Measurements from ENCODE around the gene FAF2.
"Not testable (repeated sequence)": the region's sequence is repeated elsewhere in the genome, so short reads cannot be mapped to it uniquely, and the experiment has no call there.

Gene FAF2

GRCh38 chr5:176418251-176418650, 29.9 kb upstream of the FAF2 start:
- no peak for DNase-seq (ENCODE audit: low read depth, low spot score)

- no peak for DNase-seq (ENCODE audit: low read depth, low spot score)
Measured at GRCh38 chr5:176420086-176420485, 28.1 kb upstream of the FAF2 start.

GRCh38 chr5:176420972-176421544, 27.1 kb upstream of the FAF2 start:
- DNase-seq (ENCODE audit: low read depth, low spot score): no peak

- no peak for DNase-seq (ENCODE audit: low read depth, low spot score)
Measured at GRCh38 chr5:176424181-176424580, 24.0 kb upstream of the FAF2 start.

- DNase-seq (ENCODE audit: low read depth, low spot score): no peak
Measured at GRCh38 chr5:176425138-176425537, 23.0 kb upstream of the FAF2 start.

- no peak for DNase-seq (ENCODE audit: low read depth, low spot score)
Measured at GRCh38 chr5:176425791-176426190, 22.4 kb upstream of the FAF2 start.

GRCh38 chr5:176426876-176427275, 21.3 kb upstream of the FAF2 start:
- DNase-seq (ENCODE audit: low read depth, low spot score): no peak

GRCh38 chr5:176427971-176428370, 20.2 kb upstream of the FAF2 start:
- no peak for DNase-seq (ENCODE audit: low read depth, low spot score)

- no peak for DNase-seq (ENCODE audit: low read depth, low spot score)
Measured at GRCh38 chr5:176429972-176430371, 18.2 kb upstream of the FAF2 start.

GRCh38 chr5:176432707-176433106, 15.5 kb upstream of the FAF2 start:
- no peak for DNase-seq (ENCODE audit: low read depth, low spot score)

GRCh38 chr5:176436656-176437055, 11.5 kb upstream of the FAF2 start:
- no peak for DNase-seq (ENCODE audit: low read depth, low spot score)

GRCh38 chr5:176438959-176439757, 9.0 kb upstream of the FAF2 start:
- DNase-seq (ENCODE audit: low read depth, low spot score): no peak

- DNase-seq (ENCODE audit: low read depth, low spot score): no peak
Measured at GRCh38 chr5:176440927-176441706, 7.1 kb upstream of the FAF2 start.

GRCh38 chr5:176441921-176442323, 6.3 kb upstream of the FAF2 start:
- no peak for DNase-seq (ENCODE audit: low read depth, low spot score)

GRCh38 chr5:176442911-176443310, 5.3 kb upstream of the FAF2 start:
- DNase-seq (ENCODE audit: low read depth, low spot score): not testable (repeated sequence)

GRCh38 chr5:176444742-176445141, 3.4 kb upstream of the FAF2 start:
- no peak for DNase-seq (ENCODE audit: low read depth, low spot score)

- no peak for DNase-seq (ENCODE audit: low read depth, low spot score)
Measured at GRCh38 chr5:176446028-176446665, 2.0 kb upstream of the FAF2 start.

- DNase-seq (ENCODE audit: low read depth, low spot score): no peak
Measured at GRCh38 chr5:176446884-176447590, 1.1 kb upstream of the FAF2 start.

GRCh38 chr5:176447591-176447977, 601 bp upstream of the FAF2 start:
- no peak for DNase-seq (ENCODE audit: low read depth, low spot score)

- no peak for DNase-seq (ENCODE audit: low read depth, low spot score)
Measured at GRCh38 chr5:176450077-176450476, 1.9 kb downstream of the FAF2 start.

- DNase-seq (ENCODE audit: low read depth, low spot score): no peak
Measured at GRCh38 chr5:176454724-176455394, 6.7 kb downstream of the FAF2 start.

Measured in activated naive CD8-positive, alpha-beta T cell treated with anti-CD3 and anti-CD28 coated beads, Interleukin-2, amount 50 U/mL, for 16 hours (primary cell).